Measurements from ENCODE around the gene PCSK2. TPM values are rescaled to one million over a fixed set of nuclear protein-coding genes. Genes with fewer than 3 reads are reported as not detected.
A peak's percentile ranks its signal among the peaks of the same experiment; 100 is the strongest.

PCSK2 gene
- total RNA-seq, 4 donors from 2014 or later = 2.0 to 12.5 (median 7.2) TPM

DNA sequence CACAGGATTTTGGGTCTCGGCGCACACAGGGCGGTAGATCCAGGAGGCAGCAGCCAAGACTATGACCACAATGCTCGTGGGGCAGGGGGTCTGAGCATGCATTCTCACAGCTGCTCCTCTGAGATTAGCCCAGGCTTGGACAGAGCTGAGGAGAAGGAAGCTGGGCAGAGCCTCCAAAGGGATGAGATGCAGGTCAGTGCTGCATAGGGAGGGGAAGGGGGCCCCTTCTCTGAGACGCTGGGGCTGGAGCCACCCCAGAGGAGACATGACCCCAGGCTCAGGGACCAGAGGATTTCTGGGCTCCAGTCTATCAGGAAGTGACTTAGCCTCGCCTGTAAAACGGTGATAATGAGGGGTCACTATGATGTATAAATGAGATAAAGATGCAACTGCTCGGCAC, 210.4 kb downstream of the PCSK2 start:
- no peaks in the 10 kb centered on the region for H3K36me3 ChIP-seq
- 52% methylated on average over 5 of the region's 8 CpGs for WGBS
- H3K27ac ChIP-seq (replicated peaks in 1 of 4) = no peak overlapping the region
- intact Hi-C loops (cut with DNase I) = no loop called here
- no peak overlapping the region for H3K4me3 ChIP-seq
- TF ChIP-seq, protein P1, sequence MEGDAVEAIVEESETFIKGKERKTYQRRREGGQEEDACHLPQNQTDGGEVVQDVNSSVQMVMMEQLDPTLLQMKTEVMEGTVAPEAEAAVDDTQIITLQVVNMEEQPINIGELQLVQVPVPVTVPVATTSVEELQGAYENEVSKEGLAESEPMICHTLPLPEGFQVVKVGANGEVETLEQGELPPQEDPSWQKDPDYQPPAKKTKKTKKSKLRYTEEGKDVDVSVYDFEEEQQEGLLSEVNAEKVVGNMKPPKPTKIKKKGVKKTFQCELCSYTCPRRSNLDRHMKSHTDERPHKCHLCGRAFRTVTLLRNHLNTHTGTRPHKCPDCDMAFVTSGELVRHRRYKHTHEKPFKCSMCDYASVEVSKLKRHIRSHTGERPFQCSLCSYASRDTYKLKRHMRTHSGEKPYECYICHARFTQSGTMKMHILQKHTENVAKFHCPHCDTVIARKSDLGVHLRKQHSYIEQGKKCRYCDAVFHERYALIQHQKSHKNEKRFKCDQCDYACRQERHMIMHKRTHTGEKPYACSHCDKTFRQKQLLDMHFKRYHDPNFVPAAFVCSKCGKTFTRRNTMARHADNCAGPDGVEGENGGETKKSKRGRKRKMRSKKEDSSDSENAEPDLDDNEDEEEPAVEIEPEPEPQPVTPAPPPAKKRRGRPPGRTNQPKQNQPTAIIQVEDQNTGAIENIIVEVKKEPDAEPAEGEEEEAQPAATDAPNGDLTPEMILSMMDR (IDR thresholded peaks at IDR 0.05) = no peak
- TF ChIP-seq EP300 (IDR thresholded peaks at IDR 0.05) (no peak), POLR2AphosphoS5 (IDR thresholded peaks at IDR 0.05) (no peak), POLR2A (IDR thresholded peaks at IDR 0.05; ENCODE audit: low read depth) (no peak)
- H3K9me3 ChIP-seq = no peaks in the 10 kb centered on the region
- DNase-seq (ENCODE audit: extremely low spot score) = peak; percentile 91
- no peaks in the 10 kb centered on the region for H3K4me1 ChIP-seq
- peaks cover 0 to 38% (median 0%) of the 10 kb centered on the region in 4 donors for H3K27me3 ChIP-seq

DNA sequence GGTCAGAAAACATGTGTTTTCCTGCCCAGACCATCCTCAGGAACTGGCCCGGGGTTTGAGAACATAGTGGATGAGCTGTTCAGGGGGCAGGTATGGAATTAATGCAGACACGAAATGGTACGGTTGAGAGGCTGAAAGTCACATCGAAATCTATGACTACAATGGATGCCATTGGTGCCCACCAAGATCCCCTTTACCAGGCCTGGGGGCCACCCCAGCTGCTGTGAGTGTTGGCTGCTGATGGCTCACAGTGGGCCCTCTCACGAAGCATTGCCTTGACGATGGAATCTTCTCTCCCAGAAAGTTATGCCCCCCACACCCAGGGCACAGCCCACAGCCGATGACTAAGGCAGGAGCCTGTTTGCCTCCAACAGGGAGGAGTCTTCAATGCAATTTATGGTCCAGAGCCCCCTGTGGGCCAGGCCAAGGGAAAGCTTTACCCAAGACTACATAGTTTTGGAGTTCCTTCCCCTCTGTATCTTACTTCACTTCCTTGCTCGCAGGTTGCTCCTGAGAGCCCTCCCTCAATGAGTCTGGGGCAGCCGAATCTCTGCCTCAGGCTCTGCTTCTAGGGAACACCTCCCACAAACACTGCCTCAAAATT, 211.7 kb downstream of the PCSK2 start:
- Histone ChIP-seq H3K27me3 (peaks cover 0 to 38% (median 0%) of the 10 kb centered on the region in 4 donors), H3K4me3 (no peak overlapping the region), H3K36me3 (no peaks in the 10 kb centered on the region), H3K4me1 (no peaks in the 10 kb centered on the region), H3K9me3 (no peaks in the 10 kb centered on the region), H3K27ac (replicated peaks in 1 of 4) (no peak overlapping the region)
- TF ChIP-seq POLR2A (IDR thresholded peaks at IDR 0.05; ENCODE audit: low read depth) (no peak), EP300 (IDR thresholded peaks at IDR 0.05) (no peak), POLR2AphosphoS5 (IDR thresholded peaks at IDR 0.05) (no peak)
- TF ChIP-seq, protein P1 (IDR thresholded peaks at IDR 0.05) = no peak
- 85% methylated on average over 9 of the region's 9 CpGs for WGBS
- peak; percentile 91 for DNase-seq (ENCODE audit: extremely low spot score)
- intact Hi-C loops (cut with DNase I) = no loop called here

DNA sequence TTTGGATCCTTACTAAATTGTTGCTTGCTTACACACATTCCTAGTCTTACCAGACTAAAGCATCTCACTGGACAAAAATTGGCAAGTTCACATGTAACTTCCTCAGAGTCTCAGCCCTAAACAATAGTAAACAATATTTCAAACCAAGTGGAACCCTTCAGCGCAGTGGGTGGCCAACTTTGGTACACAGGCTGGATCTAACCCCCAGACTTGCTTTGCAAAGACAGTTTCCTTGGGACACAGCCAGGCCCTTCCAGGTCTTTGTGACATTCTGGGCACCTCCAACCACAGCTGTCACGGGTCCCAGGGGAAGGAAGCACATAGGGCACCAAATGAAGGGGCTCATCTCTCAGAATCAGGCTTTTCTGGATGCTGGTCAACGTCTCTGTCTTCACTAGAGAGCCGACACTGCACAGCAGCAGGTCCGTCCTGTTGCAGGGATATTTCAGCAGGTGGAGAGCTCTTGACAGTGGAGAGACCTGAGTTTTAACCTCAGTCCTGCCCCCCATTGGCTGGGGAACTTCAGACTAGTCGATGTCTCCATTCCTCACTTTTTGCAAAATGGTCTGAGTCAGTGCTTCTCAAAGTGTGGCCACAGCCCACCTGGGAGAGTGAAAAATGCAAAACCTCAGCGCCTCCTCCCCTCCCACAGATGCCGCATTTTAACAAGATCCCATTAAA, 212.9 kb downstream of the PCSK2 start:
- Histone ChIP-seq H3K4me1 (no peaks in the 10 kb centered on the region), H3K36me3 (no peaks in the 10 kb centered on the region), H3K9me3 (no peaks in the 10 kb centered on the region), H3K27me3 (peaks cover 0 to 38% (median 0%) of the 10 kb centered on the region in 4 donors), H3K27ac (replicated peaks in 1 of 4) (no peak overlapping the region), H3K4me3 (no peak overlapping the region)
- 82% methylated on average over 8 of the region's 8 CpGs for WGBS
- intact Hi-C loops (cut with DNase I) = no loop called here
- peak; percentile 55 for DNase-seq (ENCODE audit: extremely low spot score)
- TF ChIP-seq POLR2A (IDR thresholded peaks at IDR 0.05; ENCODE audit: low read depth) (no peak), EP300 (IDR thresholded peaks at IDR 0.05) (no peak), POLR2AphosphoS5 (IDR thresholded peaks at IDR 0.05) (no peak)
- TF ChIP-seq, protein P1 (IDR thresholded peaks at IDR 0.05) = no peak

DNA sequence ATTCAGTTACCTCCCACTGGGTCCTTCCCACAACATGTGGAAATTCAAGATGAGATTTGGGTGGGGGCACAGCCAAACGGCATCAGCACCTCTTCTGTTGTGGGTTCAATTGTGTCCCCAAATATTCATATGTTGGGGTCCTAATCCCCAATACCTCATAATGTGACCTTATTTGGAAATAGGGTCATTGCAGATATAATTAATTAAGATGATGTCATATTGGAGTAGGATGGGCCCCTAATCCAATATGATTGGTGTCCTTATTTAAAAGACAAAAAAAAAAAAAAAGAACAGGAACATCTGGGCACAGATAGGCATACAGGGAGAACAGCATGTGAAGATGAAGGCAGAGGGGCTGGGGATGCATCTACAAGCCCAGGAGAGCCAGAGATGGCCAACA, 214.9 kb downstream of the PCSK2 start:
- no peak for TF ChIP-seq EP300 (IDR thresholded peaks at IDR 0.05)
- no peak for TF ChIP-seq POLR2AphosphoS5 (IDR thresholded peaks at IDR 0.05)
- no peak for TF ChIP-seq POLR2A (IDR thresholded peaks at IDR 0.05; ENCODE audit: low read depth)
- TF ChIP-seq, protein P1 (IDR thresholded peaks at IDR 0.05) = no peak
- Histone ChIP-seq H3K4me1 (no peaks in the 10 kb centered on the region), H3K4me3 (no peak overlapping the region), H3K27me3 (peaks cover 0 to 44% (median 0%) of the 10 kb centered on the region in 4 donors), H3K9me3 (no peaks in the 10 kb centered on the region), H3K27ac (replicated peaks in 1 of 4) (no peak overlapping the region), H3K36me3 (no peaks in the 10 kb centered on the region)
- DNase-seq (ENCODE audit: extremely low spot score) = peak; percentile 57
- intact Hi-C loops (cut with DNase I) = no loop called here
- WGBS = 100% methylated on average over 1 of the region's 1 CpG

Data from esophagus muscularis mucosa (tissue), 4 donors.